Astrocyte of the spinal cord (primary cell): Measurements from ENCODE around the gene MSI2.

ENCODE experiments used
- DNase-seq: peaks from one replicate; pipeline ENCODE4 v3.0.0; 2011; ENCODE audit warnings: low read depth, low spot score
- H3K4me3 ChIP-seq: 2 replicates; pipeline ENCODE4 v1.5.1; 2011; ENCODE audit warnings: low read depth, mild to moderate bottlenecking, low read length, moderate library complexity
- in situ Hi-C: cut with HindIII; loops from 2 replicates; pipeline ENCODE4 v1.10.0; 2017; ENCODE audit warnings: low sequenced_read_pairs
- TF ChIP-seq, protein P1 (sequence below): IDR thresholded peaks from 2 replicates; pipeline ENCODE4 v1.5.1; 2012; ENCODE audit warnings: low read depth, mild to moderate bottlenecking, low read length, inconsistent platforms

MSI2 gene

DNA sequence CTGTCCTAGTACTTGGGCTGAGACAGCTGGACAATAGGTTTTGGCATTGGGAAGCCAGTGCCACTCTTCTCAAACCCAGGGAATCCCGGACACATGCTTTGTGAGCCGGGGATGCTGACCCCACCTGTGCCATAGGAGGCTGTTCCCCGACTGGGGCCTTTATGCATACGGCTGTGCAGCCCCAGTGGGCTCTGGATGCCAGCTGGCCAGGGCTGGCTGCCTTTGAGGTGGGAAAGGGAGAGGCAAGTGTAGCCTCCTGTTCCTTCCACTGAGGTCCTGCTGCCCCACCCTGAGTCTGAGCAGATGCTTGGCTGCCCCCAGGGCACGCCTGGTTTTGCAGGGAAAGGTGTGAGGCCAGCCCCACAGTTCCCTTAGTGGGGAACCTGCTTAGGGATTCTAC, 383.1 kb downstream of the MSI2 start:
- DNase-seq, result no peak
- no peak overlapping the region for H3K4me3 ChIP-seq
- in situ Hi-C loops, result no loop called here
- TF ChIP-seq, protein P1, sequence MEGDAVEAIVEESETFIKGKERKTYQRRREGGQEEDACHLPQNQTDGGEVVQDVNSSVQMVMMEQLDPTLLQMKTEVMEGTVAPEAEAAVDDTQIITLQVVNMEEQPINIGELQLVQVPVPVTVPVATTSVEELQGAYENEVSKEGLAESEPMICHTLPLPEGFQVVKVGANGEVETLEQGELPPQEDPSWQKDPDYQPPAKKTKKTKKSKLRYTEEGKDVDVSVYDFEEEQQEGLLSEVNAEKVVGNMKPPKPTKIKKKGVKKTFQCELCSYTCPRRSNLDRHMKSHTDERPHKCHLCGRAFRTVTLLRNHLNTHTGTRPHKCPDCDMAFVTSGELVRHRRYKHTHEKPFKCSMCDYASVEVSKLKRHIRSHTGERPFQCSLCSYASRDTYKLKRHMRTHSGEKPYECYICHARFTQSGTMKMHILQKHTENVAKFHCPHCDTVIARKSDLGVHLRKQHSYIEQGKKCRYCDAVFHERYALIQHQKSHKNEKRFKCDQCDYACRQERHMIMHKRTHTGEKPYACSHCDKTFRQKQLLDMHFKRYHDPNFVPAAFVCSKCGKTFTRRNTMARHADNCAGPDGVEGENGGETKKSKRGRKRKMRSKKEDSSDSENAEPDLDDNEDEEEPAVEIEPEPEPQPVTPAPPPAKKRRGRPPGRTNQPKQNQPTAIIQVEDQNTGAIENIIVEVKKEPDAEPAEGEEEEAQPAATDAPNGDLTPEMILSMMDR, result no peak

DNA sequence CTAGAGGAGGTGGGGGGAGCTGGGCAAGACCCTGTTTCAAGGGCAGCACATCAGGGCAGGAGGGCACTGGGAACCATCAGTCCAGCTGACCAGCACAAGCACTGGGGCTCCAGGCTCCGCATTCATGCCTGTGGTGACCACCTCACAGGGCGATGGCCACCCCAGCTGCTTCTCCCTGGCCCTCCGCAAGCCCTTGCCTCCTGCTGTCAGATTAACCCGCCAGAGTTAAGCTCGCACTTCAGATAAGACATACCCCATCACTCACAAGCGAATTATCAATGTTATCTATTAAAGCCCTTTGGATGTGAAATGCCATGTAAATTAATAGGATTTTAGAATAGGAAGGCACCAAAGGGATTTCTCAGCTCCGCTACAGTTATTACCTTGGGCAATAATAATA, 383.8 kb downstream of the MSI2 start:
- TF ChIP-seq, protein P1, result no peak

DNA sequence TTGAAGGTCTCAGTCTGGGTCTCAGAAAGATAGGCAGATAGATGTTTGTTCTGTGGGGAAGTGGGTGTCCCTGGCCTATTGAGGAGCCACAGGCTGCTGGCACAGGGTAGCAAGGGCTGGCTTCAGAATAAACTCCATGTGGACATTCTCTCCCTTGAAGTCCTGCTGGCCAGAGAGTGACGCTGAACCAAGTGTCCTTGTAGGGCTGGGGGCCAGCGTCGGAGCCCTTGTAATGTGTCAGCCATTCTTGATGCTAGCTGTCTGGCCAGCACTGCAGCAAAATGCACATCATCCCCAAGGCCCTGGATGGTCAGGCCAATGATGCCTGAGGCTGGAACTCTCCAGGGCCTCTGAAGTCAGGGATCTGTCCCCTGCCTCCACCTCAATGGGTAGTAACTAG, 385.4 kb downstream of the MSI2 start:
- in situ Hi-C loops, result no loop called here
- no peak for DNase-seq
- TF ChIP-seq, protein P1, result no peak
- H3K4me3 ChIP-seq, result no peak overlapping the region

More for the DNA sequence above, 383.8 kb downstream of the MSI2 start:
- DNase-seq, result no peak
- H3K4me3 ChIP-seq, result no peak overlapping the region
- in situ Hi-C loops, result no loop called here

DNA sequence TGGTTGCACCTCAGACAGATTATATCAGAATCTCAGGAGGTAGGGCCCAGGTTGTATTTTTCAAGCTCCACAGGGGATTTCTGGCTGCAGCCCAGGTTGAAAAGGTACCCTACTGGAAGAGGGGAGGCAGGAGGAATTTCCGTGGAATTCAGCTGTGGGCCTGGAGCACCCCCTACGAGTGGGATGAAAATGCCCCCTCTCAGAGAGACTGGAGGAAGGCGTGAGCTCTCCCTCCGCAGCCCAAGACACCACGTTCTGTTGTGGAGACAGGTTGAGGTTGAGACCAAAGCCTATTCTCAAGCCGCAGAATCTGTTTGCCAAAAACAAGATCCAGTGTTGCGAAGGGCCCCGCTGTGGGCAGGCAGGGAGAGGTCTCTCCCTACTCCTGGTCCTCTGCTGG, 386.7 kb downstream of the MSI2 start:
- TF ChIP-seq, protein P1, result no peak
- in situ Hi-C loops, result no loop called here
- no peak for DNase-seq
- H3K4me3 ChIP-seq, result no peak overlapping the region

DNA sequence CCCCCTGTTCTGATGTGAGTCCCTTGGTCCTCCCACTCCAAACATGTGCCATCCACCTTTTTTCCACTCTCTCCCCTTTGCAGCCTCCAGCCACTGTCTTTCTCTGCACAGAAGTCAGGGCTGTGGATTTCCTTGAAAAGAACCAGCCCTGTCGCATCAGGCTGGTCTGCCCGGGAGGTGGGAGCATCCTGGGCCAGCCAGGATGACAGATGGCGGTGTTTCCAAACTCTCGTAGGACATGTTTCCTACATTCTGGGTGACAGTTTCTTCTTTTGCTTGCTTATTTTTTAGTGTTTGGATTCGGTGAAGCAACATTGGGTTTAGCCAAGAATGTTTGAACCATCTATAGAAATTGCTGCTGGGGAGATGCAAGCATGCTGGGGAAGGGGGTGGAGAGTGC, 388.0 kb downstream of the MSI2 start:
- no peak for DNase-seq
- no peak overlapping the region for H3K4me3 ChIP-seq
- in situ Hi-C loops, result no loop called here
- TF ChIP-seq, protein P1, result no peak

DNA sequence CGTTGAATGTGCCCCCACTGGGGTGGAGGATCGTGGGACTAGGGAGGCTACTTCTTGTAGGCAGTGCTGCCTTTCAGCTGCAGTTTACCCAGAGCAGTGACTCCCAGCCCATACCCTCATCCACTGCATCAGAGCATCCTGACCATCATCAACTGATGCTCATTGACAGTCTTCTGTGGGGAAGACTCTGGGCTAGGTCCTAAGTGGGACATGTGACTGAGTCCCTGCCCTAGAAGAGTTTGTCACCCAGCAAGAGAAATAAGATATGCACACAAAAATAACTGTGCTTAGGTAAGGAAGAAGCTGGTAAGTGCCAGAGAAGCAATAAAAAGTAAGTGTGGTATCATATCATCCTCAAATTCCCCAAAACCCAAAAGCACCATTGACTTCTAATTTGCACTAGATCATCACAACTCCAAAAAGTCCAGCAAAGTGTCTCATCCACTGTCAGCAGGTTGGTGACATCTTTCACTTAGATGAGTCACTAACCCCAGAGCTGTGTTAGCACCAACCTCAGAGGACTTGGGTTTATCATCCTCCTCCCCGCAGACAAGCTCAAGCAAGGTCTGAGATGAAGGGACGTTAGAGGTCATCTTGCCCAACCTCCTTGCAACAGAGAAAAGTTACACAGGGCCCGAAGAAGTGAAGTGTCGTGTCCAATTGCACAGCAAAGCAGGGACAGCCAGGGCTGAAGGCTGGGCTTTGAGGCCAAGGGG, 389.8 kb downstream of the MSI2 start:
- H3K4me3 ChIP-seq, result no peak overlapping the region
- in situ Hi-C loops, result no loop called here
- DNase-seq, result no peak
- TF ChIP-seq, protein P1, result no peak
